HL-60/S4 treated with retinoic acid at 250 ng/mL for 4 days and 3 days (cell line): ENCODE data around the gene MAGEF1.

Experiments
- in situ Hi-C: fragments of 300-500 bp; cut with MboI; formaldehyde crosslinking; loops from 2 replicates; pipeline ENCODE4 v1.7.0; 2022; ENCODE audit warnings: low sequenced_read_pairs

MAGEF1 gene

DNA sequence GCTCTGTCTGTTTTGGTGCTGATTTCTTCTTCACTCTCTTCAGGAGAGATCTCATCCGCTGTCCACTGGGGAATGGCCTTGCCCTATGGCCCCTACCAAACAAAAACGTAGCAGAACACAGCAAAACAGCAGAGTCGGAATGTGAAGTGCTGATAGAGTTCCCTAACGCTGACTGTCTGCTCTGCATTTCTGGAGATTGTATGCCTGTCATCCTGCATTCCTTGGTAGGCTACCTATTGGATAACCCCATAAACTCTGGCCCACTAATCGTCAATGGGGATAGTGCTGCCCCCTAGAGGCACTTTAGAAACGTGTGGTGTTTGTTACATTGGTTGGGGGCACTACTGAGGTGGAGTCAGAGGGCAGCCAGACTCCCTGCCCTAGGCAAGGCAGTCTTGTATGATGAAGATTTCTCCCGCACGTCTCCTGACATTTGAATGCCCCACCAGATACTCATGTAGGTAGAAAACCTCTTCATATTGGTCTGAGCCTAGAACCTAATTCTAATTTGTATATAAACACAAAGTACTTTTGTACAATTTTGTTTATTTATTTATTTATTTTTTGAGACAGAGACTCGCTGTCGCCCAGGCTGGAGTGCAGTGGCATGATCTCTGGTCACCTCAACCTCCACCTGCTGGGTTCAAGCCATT lies 15.6 kb upstream of the MAGEF1 start:
- in situ Hi-C loops = no loop called here

DNA sequence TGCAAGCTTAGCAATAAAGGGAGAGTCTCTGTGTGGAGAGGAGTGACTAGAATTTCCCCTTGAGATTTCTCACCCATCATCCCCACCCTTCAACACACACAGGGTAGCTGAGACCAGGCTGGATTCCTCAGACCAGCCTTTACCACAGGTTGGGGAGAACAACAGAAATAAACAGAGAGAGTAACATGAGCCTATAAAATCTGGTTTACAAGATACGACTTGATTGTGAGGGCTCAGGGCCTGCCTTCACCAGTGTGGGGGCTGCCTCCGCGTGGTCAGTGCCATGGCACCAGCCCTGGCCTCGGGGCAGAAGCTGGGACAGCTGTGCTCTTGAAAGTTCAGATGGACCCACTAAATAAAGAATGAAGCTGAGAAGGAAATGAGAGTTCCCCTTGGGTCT lies 14.6 kb upstream of the MAGEF1 start:
- in situ Hi-C loops = no loop called here

GRCh38 chr3:184725176-184725719 lies 13.4 kb upstream of the MAGEF1 start:
- in situ Hi-C loops = no loop called here

DNA sequence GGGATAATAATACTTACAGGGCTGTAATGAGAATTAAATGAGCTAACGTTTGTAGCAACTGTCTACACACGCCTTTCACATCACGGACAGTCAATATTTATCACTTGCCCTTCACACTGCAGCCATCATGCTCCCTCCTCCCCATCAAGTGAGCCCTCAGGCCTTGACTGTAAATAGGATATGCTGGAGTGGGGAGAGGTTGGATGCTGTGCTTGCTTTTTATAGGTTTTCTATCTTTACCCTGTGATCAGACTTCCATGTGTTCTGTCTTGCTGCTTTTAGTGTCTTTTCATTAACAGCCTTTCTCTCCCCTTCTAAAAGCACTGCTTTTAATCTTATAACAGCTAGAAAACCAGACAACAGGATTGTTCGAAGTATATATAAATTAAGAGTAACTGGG lies 12.8 kb upstream of the MAGEF1 start:
- in situ Hi-C loops = no loop called here

- in situ Hi-C loops = no loop called here
Observed at GRCh38 chr3:184719709-184720108, 7.8 kb upstream of the MAGEF1 start.

DNA sequence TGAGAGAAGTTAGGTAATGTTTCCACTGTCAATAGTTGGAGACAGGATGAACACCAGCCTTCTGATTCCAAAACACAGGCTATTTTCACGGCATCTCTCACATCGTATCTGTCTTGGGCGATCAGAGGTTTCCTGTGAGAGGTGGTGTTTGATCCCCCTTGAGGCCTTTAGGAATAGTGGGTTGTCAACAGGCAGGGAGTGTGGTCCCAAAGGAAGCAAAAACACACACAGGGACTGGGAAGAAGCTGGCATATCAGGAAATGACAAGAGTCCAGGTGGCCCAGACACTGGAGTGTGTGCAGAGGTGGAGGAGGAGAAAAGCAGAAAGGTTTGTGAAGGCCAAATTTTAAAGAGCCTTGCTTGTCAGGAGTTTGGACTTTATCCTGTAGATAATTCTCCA lies 6.6 kb upstream of the MAGEF1 start:
- in situ Hi-C loops = no loop called here

DNA sequence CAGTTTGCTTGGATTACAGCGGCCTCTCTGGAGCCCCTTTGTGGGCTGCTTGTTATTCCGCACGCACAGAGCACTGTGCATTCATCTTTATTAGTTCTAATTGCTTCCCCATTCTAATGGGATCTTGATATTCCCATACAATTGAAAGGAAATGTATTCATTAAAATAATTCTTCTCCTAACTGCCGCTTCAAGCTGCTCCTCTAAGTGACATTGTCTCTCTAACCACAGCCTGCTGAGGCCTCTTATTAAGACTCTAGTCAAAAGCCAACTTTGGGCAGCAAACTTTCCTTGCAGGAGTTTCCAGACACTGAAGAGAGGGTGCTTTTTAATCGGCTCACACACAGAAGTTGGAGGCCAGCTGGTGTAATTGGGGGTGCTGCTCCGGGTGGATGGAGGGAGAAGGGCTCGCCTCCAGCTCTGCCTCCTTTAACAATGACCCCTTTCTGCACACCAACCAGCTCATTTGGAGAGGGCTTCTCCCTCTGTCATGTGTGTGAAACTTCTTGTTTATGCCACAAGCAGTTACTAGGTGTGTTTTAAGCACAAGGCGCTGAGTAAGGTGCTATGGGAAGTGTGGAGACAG lies 5.6 kb upstream of the MAGEF1 start:
- in situ Hi-C loops = no loop called here

GRCh38 chr3:184716622-184717398 lies 4.9 kb upstream of the MAGEF1 start:
- in situ Hi-C loops = no loop called here

DNA sequence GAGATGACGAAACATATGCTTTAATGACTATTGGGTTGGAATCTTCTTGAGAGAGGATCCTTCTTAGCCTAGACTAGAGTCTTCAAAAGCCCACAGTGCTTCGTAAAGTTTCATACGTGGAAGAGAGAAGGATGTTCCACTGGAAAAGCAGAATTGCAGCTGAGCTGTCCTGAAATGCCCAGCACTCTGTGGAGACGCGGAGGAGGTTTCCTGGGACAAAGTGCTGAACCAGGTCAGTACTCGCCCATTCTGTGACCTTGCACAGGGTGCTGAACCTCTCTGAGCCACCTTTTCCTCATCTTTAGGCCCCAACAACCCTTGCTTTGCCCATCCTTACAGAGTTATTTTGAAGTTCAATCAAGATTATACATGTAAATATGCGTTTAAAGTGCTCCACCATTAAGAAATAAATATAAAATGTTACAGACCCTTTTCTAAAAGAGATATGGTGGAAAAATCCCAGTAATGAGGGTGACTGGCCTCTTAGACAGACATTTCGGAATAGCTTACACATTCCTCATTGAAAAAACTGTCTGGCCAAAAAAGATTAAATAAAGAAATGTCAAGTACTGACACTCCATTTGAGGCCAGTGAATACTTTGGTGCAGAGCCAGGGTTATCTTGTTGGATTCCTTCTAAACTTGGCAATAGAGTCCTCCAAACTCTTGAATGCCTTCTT lies 4.2 kb upstream of the MAGEF1 start:
- in situ Hi-C loops = no loop called here

GRCh38 chr3:184713521-184713920 lies 1.7 kb upstream of the MAGEF1 start:
- in situ Hi-C loops = no loop called here

GRCh38 chr3:184713040-184713355 lies 1.1 kb upstream of the MAGEF1 start:
- in situ Hi-C loops = no loop called here

DNA sequence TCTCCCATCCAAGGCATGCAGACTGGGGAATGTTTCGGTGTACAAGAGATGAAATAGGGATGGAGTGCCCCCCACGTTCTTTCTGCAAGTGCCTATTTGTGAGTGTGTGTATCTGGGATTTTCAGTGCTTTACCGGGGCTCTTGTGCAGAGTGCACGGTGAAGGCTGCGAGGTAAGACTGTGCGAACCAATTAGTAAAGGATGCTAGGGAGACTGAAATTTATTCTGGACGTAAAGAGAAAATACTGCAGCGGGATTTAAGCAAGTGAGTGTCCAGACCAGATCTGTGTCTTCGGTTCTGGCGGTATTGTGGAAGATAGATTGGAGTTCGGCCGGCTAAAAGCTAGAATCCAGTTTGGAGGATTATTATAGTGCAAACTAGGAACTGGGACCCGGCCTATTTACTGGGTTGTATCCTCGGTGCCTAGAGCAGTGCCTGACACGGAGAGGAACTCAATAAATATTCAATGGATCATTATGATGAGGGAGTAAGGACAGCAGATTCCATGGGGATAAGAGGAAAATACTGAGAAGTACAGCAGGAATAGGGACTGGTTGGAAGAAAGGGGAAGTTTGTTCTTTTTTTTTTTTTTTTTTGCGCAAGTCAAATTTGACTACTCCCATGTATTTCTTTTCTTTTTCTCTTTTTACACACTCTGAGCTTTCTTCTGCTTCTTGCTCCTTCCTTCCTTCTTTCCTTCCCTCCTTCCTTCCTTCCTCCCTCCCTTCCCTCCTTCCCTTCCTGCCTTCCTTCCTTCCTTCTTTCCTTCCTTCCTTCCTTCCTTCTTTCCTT lies 580 bp upstream of the MAGEF1 start:
- in situ Hi-C loops = no loop called here

- in situ Hi-C loops = no loop called here
Observed at GRCh38 chr3:184710870-184711492, 883 bp downstream of the MAGEF1 start.

GRCh38 chr3:184703657-184704056 lies 8.2 kb downstream of the MAGEF1 start:
- in situ Hi-C loops = no loop called here

- in situ Hi-C loops = no loop called here
Observed at GRCh38 chr3:184700759-184701158, 11.1 kb downstream of the MAGEF1 start.

DNA sequence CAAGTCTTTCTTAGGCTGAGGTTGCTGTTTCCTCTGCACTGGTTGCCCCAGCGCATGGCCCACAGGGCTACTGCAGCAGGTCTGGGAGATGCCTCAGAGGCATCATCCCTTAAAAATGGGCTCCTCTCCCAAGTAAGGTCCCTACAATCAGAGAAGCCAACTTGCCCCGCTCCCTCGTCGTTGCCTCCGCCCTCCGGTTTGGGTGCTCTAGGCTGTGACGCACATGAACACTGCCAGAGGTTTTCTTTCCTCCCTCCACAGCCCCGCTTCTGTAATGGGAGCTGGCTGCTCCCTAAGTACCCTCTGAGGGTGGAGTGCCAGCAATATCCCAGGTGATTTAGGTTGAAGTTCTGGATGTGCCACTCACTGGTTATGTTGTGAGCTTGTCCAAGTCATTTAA lies 14.0 kb downstream of the MAGEF1 start:
- in situ Hi-C loops = no loop called here

GRCh38 chr3:184696697-184697096 lies 15.2 kb downstream of the MAGEF1 start:
- in situ Hi-C loops = no loop called here

- in situ Hi-C loops = no loop called here
Observed at GRCh38 chr3:184694716-184695115, 17.1 kb downstream of the MAGEF1 start.

DNA sequence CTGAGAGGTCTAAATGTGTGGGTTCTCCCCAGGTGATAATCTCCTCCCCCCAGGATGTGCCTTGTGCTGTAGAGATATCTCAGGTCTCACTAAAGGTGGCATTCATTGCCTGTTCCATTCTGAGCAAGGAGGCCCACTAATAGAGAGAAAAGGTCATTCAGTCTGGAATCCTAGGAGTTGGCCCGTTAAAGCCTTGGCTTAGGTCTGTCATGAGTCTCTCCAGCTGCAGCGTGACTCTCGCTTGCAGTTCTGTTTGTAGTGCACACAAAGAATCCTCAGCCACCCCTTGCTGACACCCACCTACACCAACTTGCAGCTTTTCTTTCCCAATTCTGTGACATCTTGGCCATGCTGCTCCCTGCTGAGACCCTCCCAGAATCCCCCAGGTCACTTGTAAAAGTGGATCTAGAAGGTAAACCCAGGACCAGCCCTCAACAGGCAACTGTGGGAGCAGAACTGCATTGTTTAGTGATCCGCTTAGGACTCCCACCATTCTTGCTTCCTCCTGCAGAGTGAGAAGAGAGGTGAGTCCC lies 17.7 kb downstream of the MAGEF1 start:
- in situ Hi-C loops = no loop called here
